Neutrophil (primary cell): Measurements from ENCODE around the gene RUNX2.

Source experiments
- H3K27ac ChIP-seq: fragments of 200-600 bp; sonication (generic); 2 replicates; pipeline ENCODE4 v1.5.1; 2016; ENCODE audit warnings: mild to moderate bottlenecking, moderate library complexity
- H3K27me3 ChIP-seq: fragments of 200-600 bp; sonication (generic); 2 replicates; pipeline ENCODE4 v1.6.0; 2016; ENCODE audit warnings: mild to moderate bottlenecking
- H3K36me3 ChIP-seq: fragments of 200-600 bp; sonication (generic); 2 replicates; pipeline ENCODE4 v1.5.1; 2017
- H3K4me1 ChIP-seq, 2 experiments: fragments of 200-600 bp in 1 of 2; sonication (generic) in 1 of 2; 1 replicate in 1 of 2; 2 replicates in 1 of 2; pipeline versions ENCODE4 v1.5.1 to v1.6.1; 2013 to 2016; ENCODE audit warnings: low read depth in 1 of 2, low read length in 1 of 2, mild to moderate bottlenecking in 1 of 2, moderate library complexity in 1 of 2; ENCODE audit not compliant: control insufficient read depth in 1 of 2, insufficient read depth in 1 of 2
- H3K4me3 ChIP-seq, 2 experiments: fragments of 200-600 bp in 1 of 2; sonication (generic) in 1 of 2; 1 replicate in 1 of 2; 2 replicates in 1 of 2; pipeline ENCODE4 v1.5.1; 2013 to 2016; ENCODE audit warnings: low read depth in 1 of 2, low read length in 1 of 2, mild to moderate bottlenecking in 1 of 2, moderate library complexity in 1 of 2
- H3K9me3 ChIP-seq: fragments of 200-600 bp; sonication (generic); 2 replicates; pipeline ENCODE4 v1.5.1; 2016
- CTCF ChIP-seq: fragments of 200-600 bp; sonication (generic); IDR thresholded peaks from 2 replicates; pipeline ENCODE4 v1.5.1; 2016; ENCODE audit warnings: antibody characterized with exemption

The RUNX2 gene

DNA sequence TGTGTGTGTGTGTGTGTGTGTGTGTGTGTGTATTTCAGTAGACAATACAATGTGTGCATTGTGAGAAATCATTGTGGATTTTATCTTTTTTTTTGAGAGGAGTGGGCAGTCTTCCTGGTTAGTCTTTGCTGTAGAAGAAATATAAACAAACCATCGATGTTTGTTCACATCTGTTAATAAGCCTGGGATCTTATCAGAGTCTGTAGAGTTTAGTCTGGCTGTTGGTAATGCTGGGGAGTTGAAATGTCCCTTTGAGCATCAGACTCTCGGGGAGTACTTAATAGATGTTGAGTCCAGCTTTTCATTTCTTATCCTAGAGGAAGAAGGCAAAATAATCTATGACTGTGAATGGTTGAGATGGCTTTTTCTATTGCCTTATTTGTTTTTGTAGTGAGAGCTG is 146.2 kb downstream of the RUNX2 start:
- Histone ChIP-seq H3K36me3 (no peaks in the 10 kb centered on the region), H3K4me3 (no peak overlapping the region), H3K27me3 (no peaks in the 10 kb centered on the region), H3K4me1 (peaks cover 28 to 31% of the 10 kb centered on the region in 2 experiments), H3K27ac (no peak overlapping the region), H3K9me3 (no peaks in the 10 kb centered on the region)
- TF ChIP-seq CTCF, result no peak

DNA sequence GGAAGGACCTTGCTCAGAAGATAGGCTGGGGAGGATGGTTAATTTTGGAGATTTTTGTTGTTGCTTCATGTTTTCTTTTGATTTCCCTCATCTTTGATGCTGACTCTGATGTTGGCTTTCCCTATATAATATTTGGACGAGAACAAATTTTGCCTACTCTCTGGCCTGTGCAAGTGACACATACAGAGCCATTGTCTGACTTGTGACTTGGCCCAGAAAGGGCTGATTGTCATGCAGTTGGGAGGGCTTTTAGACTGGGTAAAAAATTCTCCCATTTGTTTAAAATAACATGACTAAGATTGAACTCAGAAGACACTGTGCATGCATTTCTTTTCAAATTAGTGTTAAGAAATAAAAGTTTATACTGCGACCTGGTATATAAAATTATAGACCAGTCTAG is 148.2 kb downstream of the RUNX2 start:
- peak overlapping the region; percentile 84 for H3K27ac ChIP-seq
- no peak for TF ChIP-seq CTCF

GRCh38 chr6:45477278-45477677 is 149.1 kb downstream of the RUNX2 start:
- Histone ChIP-seq H3K4me3 (no peak overlapping the region), H3K27ac (peak overlapping the region; percentile 84)

More for the DNA sequence above, 148.2 kb downstream of the RUNX2 start:
- no peaks in the 10 kb centered on the region for H3K36me3 ChIP-seq
- H3K4me3 ChIP-seq, result no peak overlapping the region
- H3K9me3 ChIP-seq, result no peaks in the 10 kb centered on the region
- peaks cover 48 to 51% of the 10 kb centered on the region in 2 experiments for H3K4me1 ChIP-seq
- H3K27me3 ChIP-seq, result no peaks in the 10 kb centered on the region

DNA sequence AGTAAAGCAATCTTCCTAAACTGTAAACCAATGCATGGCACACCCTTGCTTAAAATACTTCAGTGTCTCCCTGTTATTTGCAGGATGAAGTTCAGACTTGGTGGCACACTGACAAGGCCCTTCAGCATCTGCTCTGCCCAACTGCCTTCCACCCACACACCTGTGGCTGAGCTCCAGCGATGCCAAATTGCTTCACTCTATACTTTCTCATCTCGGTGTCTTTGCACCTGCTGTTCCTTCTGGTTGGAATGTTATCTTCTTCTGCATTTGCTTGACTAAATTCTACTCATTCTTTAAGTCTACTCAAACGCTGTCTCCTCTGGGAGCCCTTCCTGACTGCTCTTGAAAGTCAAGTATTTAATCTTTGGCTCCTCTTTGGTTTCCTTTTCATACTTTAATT is 149.7 kb downstream of the RUNX2 start:
- H3K4me1 ChIP-seq, result peaks cover 51 to 52% of the 10 kb centered on the region in 2 experiments
- H3K27ac ChIP-seq, result peak overlapping the region; percentile 84
- H3K27me3 ChIP-seq, result no peaks in the 10 kb centered on the region
- no peaks in the 10 kb centered on the region for H3K9me3 ChIP-seq
- H3K4me3 ChIP-seq, result peak overlapping the region in 1 of 2 experiments; percentile 33
- H3K36me3 ChIP-seq, result no peaks in the 10 kb centered on the region
- TF ChIP-seq CTCF, result no peak

More at GRCh38 chr6:45477278-45477677, 149.1 kb downstream of the RUNX2 start:
- no peaks in the 10 kb centered on the region for H3K27me3 ChIP-seq
- no peaks in the 10 kb centered on the region for H3K36me3 ChIP-seq
- no peaks in the 10 kb centered on the region for H3K9me3 ChIP-seq
- no peak for TF ChIP-seq CTCF
- H3K4me1 ChIP-seq, result peaks cover 51 to 52% of the 10 kb centered on the region in 2 experiments

- Histone ChIP-seq H3K27me3 (no peaks in the 10 kb centered on the region), H3K4me3 (peak overlapping the region; percentile 24 to 33), H3K27ac (peak overlapping the region; percentile 84), H3K36me3 (no peaks in the 10 kb centered on the region), H3K9me3 (no peaks in the 10 kb centered on the region), H3K4me1 (peaks cover 51 to 52% of the 10 kb centered on the region in 2 experiments)
- TF ChIP-seq CTCF, result no peak
Observed at GRCh38 chr6:45478240-45478639, 150.1 kb downstream of the RUNX2 start.
